COLO829 (cell line): ENCODE measurements around the gene TLE1.

Experiments used
- DNase-seq: peaks from one replicate; pipeline ENCODE4 v3.0.0; 2012; ENCODE audit warnings: low spot score

TLE1 gene

DNA sequence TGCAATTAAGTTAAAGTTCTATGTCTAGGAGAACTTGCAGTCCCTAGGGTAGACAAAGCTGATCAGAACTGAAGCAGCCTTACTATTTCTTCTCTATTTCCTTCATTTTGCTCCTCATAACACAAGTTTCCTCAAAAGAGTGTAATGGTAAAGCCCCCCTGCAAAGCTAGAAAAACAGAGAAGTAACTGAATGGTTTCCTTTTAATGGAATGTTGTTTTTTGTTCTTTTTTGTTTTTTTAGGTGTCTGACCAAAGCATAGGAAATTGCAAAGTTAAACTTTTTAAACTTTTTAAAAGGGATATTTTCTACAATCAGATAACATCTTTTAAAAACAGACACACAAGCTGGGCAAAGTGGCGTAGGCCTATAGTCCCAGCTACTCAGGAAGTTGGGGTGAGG lies 145.7 kb downstream of the TLE1 start:
- no peak for DNase-seq

DNA sequence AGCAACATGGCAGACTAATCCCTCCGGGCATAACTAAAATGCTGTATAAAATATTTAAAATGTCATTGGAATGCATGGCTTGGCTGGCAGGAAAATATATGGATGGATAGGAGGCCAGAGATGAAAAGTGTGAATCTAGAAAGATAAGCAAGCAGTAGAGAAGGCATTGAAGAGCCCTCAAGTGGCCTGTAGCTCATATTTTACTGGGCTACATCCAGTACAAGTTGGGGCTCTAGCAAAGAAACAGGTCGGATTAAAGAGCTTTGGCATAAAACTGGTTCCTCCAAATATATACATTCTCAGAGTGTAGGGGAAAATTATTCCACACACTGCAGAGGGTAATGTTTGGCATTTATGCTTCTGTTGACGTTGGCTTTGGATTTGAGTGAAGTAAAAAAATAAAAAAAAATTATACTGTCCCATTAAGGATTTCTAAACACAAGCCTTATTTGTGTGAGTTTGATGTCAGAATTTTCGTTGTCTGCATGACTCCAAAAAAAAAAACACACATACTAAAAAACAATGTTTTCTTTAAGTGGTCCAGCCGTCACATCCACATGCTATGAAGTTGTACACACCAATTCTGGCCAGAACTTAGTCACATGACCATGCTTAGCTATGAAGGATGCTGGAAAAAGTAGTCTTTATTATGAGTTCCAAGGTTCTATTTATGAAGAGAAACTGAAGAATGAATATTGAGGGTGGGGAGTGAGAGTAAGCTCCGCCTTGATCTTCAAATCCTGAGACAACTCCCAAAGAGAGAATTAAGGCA lies 147.0 kb downstream of the TLE1 start:
- no peak for DNase-seq

- DNase-seq, result no peak
Measured at GRCh38 chr9:81540142-81540710, 149.1 kb downstream of the TLE1 start.

DNA sequence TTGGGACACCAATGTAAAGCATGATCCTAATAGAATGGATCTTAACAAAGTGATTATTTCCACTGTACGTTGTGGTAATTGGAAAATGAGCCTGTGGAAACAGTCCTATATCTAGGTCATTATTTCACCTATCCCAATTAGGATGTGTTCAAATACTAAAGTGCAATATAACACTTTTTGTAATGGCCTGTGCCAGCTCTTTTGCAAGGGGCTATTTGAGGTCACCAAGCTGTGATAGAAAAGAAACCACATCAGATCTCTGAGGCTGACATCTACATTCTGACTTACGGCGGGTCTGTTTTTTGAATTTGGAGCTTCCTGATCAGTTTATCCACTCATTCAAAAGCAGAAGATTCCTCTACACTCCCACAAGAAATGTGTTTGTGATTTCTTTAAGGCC lies 150.0 kb downstream of the TLE1 start:
- DNase-seq, result no peak

DNA sequence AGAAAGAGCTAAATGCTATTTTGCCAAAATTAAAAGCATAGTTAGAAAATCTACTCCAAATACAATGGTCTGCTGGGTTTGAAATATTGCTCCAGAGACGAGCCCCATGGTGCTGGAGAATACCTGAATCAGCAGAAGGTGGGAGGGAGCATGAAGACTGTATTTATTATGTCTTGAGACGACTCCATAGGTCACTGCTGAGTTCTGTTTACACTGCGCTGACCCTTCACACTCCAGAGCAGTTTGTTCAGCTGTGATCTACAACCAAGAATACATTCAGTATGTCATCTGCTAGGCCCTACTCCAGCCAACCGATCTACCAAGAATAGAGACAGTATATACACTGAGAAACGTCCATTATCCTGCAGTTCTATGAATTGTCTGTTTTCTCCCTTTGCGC lies 150.5 kb downstream of the TLE1 start:
- no peak for DNase-seq

DNA sequence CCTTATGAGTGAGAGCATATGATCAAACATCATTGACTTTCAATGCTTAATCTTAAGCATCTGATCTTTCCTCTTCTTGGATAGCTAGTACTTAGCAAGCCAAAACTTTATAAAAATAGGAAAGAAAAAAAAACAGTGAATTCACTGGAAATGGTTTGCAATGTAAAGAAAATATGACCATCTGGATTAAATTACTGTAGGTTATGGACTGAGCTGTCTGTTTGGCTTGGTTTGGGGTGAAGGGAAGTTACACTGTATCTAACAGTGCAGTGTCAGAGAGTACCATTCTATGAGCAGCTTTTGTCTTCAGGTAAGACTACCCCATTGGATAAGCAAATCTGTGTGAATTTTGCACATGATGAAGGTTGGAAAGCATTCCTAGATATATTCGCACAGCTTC lies 151.4 kb downstream of the TLE1 start:
- no peak for DNase-seq

DNA sequence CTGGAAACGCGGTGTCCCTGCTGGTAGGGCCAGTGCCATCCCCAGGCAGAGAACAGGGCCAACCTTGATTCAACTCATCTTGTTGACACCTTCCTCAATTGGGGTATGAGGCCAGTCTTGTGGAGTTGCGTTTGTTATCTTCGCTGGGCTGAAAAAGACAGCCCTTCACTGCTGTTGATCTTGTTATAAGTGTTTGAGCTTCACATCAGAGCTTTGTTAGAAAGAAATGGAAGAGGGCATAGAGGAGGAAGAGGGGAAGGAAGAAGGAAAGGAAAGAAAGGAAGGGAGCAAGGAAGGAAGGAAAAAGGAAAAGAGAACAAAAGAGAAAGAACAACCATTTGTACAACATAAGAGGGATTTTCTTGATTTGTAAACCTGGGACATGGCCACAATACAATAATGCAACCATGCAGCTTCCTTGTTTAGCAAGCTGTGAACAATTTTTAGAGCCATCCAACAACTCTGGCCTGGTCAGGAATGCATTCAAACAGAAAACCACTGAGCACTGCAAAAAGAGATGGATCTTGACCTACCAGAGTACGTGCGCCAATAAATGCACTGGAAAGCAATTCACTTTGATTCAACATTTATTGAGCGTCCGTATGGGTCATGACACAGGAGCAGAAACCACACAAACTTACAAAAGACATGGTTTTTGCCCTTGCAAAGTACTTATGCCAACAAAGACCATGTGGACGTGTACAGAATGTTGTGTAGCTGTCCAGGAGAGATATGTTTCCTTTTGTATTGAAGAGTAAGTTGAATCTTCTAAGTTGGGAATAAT lies 152.9 kb downstream of the TLE1 start:
- no peak for DNase-seq

DNA sequence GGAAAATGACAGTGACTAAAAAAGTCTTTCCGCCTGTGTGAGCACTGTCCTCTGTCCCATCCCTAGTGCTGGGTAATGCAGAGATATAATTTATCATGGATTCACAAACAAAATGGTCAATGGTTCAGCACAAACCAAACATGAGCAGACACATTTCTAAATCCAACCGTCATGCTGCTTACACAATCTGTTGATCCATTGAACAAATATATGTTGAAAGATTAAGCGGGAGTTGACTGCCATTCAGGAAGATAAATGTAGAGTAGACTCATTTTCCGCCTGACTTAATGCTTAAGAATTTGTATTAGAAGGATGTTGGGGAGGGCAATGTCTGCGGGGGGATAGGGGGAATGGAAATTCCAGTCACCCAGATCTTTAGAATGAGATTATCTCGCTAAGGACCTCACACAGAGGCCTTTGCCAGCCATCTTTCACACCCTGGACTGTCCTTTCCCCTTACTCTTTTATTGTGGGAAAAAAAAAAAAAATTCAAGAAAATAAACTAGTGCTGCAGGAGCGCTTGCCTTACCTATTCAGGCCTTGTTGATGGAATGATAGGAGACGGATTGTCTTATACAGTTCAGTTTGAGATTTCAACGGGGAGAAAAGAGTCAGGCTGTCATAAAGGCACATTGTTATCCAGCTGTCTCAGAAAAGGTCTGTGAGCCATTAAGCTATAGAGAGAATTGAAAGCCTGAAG lies 153.7 kb downstream of the TLE1 start:
- DNase-seq, result no peak

DNA sequence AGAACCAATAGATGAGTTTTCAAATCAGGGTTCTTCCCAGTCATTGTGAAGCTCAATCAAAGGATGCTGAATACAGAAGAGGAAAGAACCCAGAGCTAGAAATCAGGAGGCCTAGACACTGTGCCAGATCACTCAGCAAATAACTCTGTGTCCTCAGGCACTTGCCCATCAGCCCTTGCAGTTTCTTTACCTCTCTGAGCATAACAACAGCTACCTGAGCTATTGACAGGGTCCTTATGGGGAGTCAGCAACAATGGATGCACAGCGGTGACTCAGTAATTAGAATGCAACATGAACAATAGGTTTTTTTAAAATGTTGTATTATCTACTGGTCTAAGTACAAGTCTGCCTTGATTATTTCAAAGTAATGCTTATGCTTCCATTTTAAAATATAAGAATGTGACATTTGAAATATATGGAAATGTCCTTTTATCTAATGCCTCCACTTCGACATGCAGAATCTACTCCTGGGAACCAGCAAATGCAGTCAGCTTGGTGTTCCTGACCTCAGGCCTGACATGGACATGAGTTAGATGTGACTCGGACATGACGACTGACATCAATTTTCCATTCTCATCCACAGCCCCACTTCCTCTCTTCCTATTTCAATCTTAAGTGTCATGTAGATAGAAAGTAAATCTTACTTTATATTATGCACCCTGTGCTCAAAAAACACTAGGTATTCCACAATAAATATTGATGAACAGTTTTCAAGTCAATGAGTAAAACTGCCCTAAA lies 155.0 kb downstream of the TLE1 start:
- no peak for DNase-seq
